B cell (primary cell): ENCODE results near the gene TSTD2. TPM values are rescaled to one million over a fixed set of nuclear protein-coding genes. Genes with fewer than 3 reads are reported as not detected.

Experiments
- ATAC-seq: fragments of 200-7000 bp; cut with Tn5 transposase; one replicate; pipeline ENCODE4 v1.10.0; 2021; ENCODE audit warnings: low read depth, mild to moderate bottlenecking, moderate number of reproducible peaks, moderate library complexity
- CTCF ChIA-PET: fragments of 350-600 bp; sonication (Branson Sonifier 250); formaldehyde crosslinking; loops from one replicate; lab custom pipeline; 2021; ENCODE audit warnings: antibody characterized with exemption, inconsistent platforms; lab: Charles Lee
- POLR2A ChIA-PET: fragments of 350-600 bp; sonication (Branson Sonifier 250); formaldehyde crosslinking; loops from one replicate; lab custom pipeline; 2021; ENCODE audit warnings: antibody characterized with exemption; lab: Charles Lee
- DNase-seq: peaks from one replicate; pipeline ENCODE4 v3.0.0; 2013
- H2AFZ ChIP-seq: 2 replicates; pipeline ENCODE4 v1.6.1; 2012; ENCODE audit warnings: mild to moderate bottlenecking, low read depth, low read length; ENCODE audit not compliant: insufficient read depth, poor library complexity, severe bottlenecking
- H3K27ac ChIP-seq, 2 donors: 1 replicate in 1 of 2; 2 replicates in 1 of 2; pipeline ENCODE4 v1.5.1; 2012 to 2013; ENCODE audit warnings: low read length in 2 of 2, mild to moderate bottlenecking in 2 of 2, moderate library complexity in 1 of 2
- H3K27me3 ChIP-seq, 4 experiments: fragments of 200-600 bp in 1 of 4; sonication (generic) in 1 of 4; replicated peaks in 1 of 4; 1 replicate in 2 of 4; 2 replicates in 2 of 4; pipeline versions ENCODE4 v1.6.1 to v1.7.0; 2013 to 2016; ENCODE audit warnings: low read length in 3 of 4, mild to moderate bottlenecking in 2 of 4, mixed read lengths in 1 of 4, moderate library complexity in 1 of 4; ENCODE audit not compliant: insufficient read depth in 4 of 4, control insufficient read depth in 3 of 4; ENCODE audit errors: control extremely low read depth in 1 of 4
- H3K36me3 ChIP-seq, 2 experiments: replicated peaks in 1 of 2; 1 replicate in 1 of 2; 2 replicates in 1 of 2; pipeline versions ENCODE4 v1.6.1 to v1.7.1; 2013; ENCODE audit warnings: low read length in 1 of 2; ENCODE audit not compliant: insufficient read depth in 2 of 2, control insufficient read depth in 1 of 2; ENCODE audit errors: control extremely low read depth in 1 of 2, extremely low read depth in 1 of 2
- H3K4me1 ChIP-seq, 2 donors: fragments of 200-600 bp in 1 of 2; sonication (generic) in 1 of 2; 1 replicate in 1 of 2; 2 replicates in 1 of 2; pipeline versions ENCODE4 v1.5.1 to v1.6.1; 2013 to 2017; ENCODE audit warnings: low read length in 2 of 2; ENCODE audit not compliant: control insufficient read depth in 2 of 2, insufficient read depth in 2 of 2
- H3K4me2 ChIP-seq: replicated peaks from 2 replicates; pipeline ENCODE3; 2012; ENCODE audit warnings: mild to moderate bottlenecking, low read depth, low read length; ENCODE audit not compliant: poor library complexity, severe bottlenecking
- H3K4me3 ChIP-seq, 5 experiments: fragments of 200-600 bp in 1 of 5; sonication (generic) in 1 of 5; 1 replicate in 3 of 5; 2 replicates in 2 of 5; pipeline versions ENCODE4 v1.5.1 to v1.7.0; 2011 to 2016; ENCODE audit warnings: low read length in 4 of 5, mild to moderate bottlenecking in 4 of 5, low read depth in 2 of 5, control low read depth in 1 of 5, moderate library complexity in 1 of 5; ENCODE audit not compliant: insufficient read depth in 1 of 5; ENCODE audit errors: control extremely low read depth in 1 of 5, extremely low read depth in 1 of 5
- H3K79me2 ChIP-seq: fragments of 200-600 bp; sonication (generic); one replicate; pipeline ENCODE4 v1.6.0; 2016; ENCODE audit warnings: low read length; ENCODE audit not compliant: control insufficient read depth, insufficient read depth
- H3K9ac ChIP-seq: fragments of 200-600 bp; sonication (generic); 2 replicates; pipeline ENCODE4 v1.6.1; 2017; ENCODE audit warnings: mild to moderate bottlenecking, low read length, moderate library complexity
- H3K9me3 ChIP-seq, 3 donors: one replicate each; pipeline versions ENCODE4 v1.6.1 to v1.7.1; 2013; ENCODE audit warnings: low read length in 2 of 3; ENCODE audit not compliant: control insufficient read depth in 2 of 3, insufficient read depth in 1 of 3; ENCODE audit errors: control extremely low read depth in 1 of 3
- H4K20me1 ChIP-seq: 2 replicates; pipeline ENCODE4 v1.6.0; 2012; ENCODE audit warnings: mild to moderate bottlenecking, low read length; ENCODE audit not compliant: insufficient read depth, control insufficient read depth, poor library complexity, severe bottlenecking
- H3K27ac Mint-ChIP-seq: one replicate; pipeline ENCODE4 v1.8.0; 2021; ENCODE audit warnings: mixed read lengths
- H3K27me3 Mint-ChIP-seq: one replicate; pipeline ENCODE4 v1.8.0; 2021; ENCODE audit warnings: mixed read lengths
- H3K4me1 Mint-ChIP-seq: one replicate; pipeline ENCODE4 v1.8.0; 2021; ENCODE audit warnings: mixed read lengths
- H3K4me3 Mint-ChIP-seq: one replicate; pipeline ENCODE4 v1.8.0; 2021; ENCODE audit warnings: mixed read lengths
- H3K9me3 Mint-ChIP-seq: one replicate; pipeline ENCODE4 v1.8.0; 2022; ENCODE audit warnings: mixed read lengths; ENCODE audit not compliant: insufficient read depth
- EZH2 ChIP-seq: IDR thresholded peaks from 2 replicates; pipeline ENCODE4 v1.6.1; 2012; ENCODE audit warnings: borderline replicate concordance, low read depth, mild to moderate bottlenecking, moderate library complexity, low read length; ENCODE audit not compliant: insufficient read depth, poor library complexity, severe bottlenecking
- WGBS: methylation state at CpG from one replicate; pipeline ENCODE4 v1.1.5; 2013; ENCODE audit warnings: missing lambda C conversion rate; ENCODE audit not compliant: insufficient coverage; 5-methylcytosine and 5-hydroxymethylcytosine counted together
- intact Hi-C: fragments of 100-400 bp; cut with micrococcal nuclease; formaldehyde crosslinking; loops from one replicate; pipeline ENCODE4 v1.10.0; 2022
- polyA plus RNA-seq: library from polyadenylated mRNA; depleted of rRNA; stranded (reverse); fragments of >200 nt; gene quantifications from 2 replicates; pipeline ENCODE4 v1.2.3, GENCODE V29; 2012
- total RNA-seq, 2 donors: library from RNA; stranded (reverse); fragments of 120-200 nt in 1 of 2; gene quantifications; 1 replicate in 1 of 2; 2 replicates in 1 of 2; pipeline versions ENCODE4 v1.2.3 to v1.2.4, GENCODE V29; 2013 to 2022
- TF ChIP-seq, protein P1 (sequence below): fragments of 200-600 bp; IDR thresholded peaks from one replicate; pipeline ENCODE4 v1.8.0; 2022; ENCODE audit warnings: antibody characterized with exemption, mild to moderate bottlenecking

The TSTD2 gene
- total and polyA plus RNA-seq, 2 donors (not counting 1 experiment from before 2014, with no cell fraction given): 12.7 to 29.2 TPM

DNA sequence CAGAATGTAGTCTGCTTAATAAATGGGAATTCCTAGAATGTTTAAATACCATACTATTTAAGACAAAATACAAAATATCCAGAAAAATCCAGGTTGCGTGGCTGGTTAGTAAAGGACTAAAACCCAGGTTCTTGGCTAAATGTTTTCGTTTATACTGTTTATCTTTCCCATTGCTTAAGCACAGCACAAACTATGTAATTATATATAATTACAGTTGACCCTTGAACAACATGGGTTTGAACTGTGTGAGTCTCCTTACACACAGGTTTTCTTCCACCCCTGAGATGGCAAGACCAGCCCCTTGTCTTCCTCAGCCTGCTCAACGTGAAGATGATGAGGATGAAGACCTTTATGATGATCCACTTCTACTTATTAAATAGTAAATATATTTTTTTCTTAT, 39.2 kb upstream of the TSTD2 start:
- no peaks in the 10 kb centered on the region for H3K79me2 ChIP-seq
- no peak overlapping the region for H3K4me3 Mint-ChIP-seq
- no peak overlapping the region for H2AFZ ChIP-seq
- CTCF ChIA-PET: no interaction called here
- H4K20me1 ChIP-seq: no peaks in the 10 kb centered on the region
- intact Hi-C loops: no loop called here
- no peaks in the 10 kb centered on the region for H3K9me3 Mint-ChIP-seq
- no peaks in the 10 kb centered on the region for H3K9me3 ChIP-seq
- H3K27ac ChIP-seq: no peak overlapping the region
- H3K4me1 Mint-ChIP-seq: no peaks in the 10 kb centered on the region
- no peak overlapping the region for H3K27ac Mint-ChIP-seq
- no CpG with 5 or more reads among the region's 3 CpGs for WGBS
- ATAC-seq (no peak), DNase-seq (no peak)
- no peaks in the 10 kb centered on the region for H3K27me3 Mint-ChIP-seq
- POLR2A ChIA-PET: no interaction called here
- no peak overlapping the region for H3K4me2 ChIP-seq
- TF ChIP-seq, protein P1, sequence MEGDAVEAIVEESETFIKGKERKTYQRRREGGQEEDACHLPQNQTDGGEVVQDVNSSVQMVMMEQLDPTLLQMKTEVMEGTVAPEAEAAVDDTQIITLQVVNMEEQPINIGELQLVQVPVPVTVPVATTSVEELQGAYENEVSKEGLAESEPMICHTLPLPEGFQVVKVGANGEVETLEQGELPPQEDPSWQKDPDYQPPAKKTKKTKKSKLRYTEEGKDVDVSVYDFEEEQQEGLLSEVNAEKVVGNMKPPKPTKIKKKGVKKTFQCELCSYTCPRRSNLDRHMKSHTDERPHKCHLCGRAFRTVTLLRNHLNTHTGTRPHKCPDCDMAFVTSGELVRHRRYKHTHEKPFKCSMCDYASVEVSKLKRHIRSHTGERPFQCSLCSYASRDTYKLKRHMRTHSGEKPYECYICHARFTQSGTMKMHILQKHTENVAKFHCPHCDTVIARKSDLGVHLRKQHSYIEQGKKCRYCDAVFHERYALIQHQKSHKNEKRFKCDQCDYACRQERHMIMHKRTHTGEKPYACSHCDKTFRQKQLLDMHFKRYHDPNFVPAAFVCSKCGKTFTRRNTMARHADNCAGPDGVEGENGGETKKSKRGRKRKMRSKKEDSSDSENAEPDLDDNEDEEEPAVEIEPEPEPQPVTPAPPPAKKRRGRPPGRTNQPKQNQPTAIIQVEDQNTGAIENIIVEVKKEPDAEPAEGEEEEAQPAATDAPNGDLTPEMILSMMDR: no peak
- TF ChIP-seq EZH2: no peak
- H3K4me1 ChIP-seq: no peaks in the 10 kb centered on the region
- H3K4me3 ChIP-seq: no peak overlapping the region
- peaks cover 4 to 92% of the 10 kb centered on the region in 2 experiments for H3K36me3 ChIP-seq
- H3K27me3 ChIP-seq: no peaks in the 10 kb centered on the region
- no peak overlapping the region for H3K9ac ChIP-seq

DNA sequence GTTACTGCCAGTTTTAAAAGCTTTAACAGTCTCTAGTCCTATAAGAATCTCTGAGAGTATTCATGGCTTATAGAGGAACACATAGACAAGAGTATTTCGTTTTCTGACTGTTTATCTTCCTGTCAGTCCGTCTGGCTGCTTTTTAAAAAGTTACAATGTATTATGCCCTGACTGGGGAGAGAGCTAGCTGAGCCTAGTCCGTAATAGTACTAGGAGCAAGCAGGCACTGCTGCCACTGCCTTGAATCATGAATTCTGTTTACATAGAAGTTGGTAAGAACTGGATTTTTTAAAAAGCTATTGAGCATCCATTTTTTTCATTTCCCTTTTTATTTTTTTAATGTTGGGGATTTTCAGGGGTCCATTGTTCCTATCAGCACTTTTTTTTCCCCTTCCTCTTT, 37.4 kb upstream of the TSTD2 start:
- peaks cover 2% of the 10 kb centered on the region for H3K4me1 Mint-ChIP-seq
- no peaks in the 10 kb centered on the region for H3K27me3 Mint-ChIP-seq
- intact Hi-C loops: no loop called here
- no peak for TF ChIP-seq EZH2
- no peak overlapping the region for H3K4me3 ChIP-seq
- ChIA-PET POLR2A (no interaction called here), CTCF (interaction anchor here (0.8 kb wide), 1 partner anchor 18 kb away, joined by 3 read pairs; no protein-coding TSS in a partner anchor)
- no peak overlapping the region for H3K27ac ChIP-seq
- H3K9me3 ChIP-seq: no peaks in the 10 kb centered on the region
- no peak overlapping the region for H3K4me3 Mint-ChIP-seq
- H3K27me3 ChIP-seq: no peaks in the 10 kb centered on the region
- DNase-seq: no peak
- H3K36me3 ChIP-seq: peaks cover 5 to 94% of the 10 kb centered on the region in 2 experiments
- ATAC-seq: no peak
- no peaks in the 10 kb centered on the region for H4K20me1 ChIP-seq
- no peak overlapping the region for H3K27ac Mint-ChIP-seq
- no peaks in the 10 kb centered on the region for H3K9me3 Mint-ChIP-seq
- no CpG with 5 or more reads among the region's 3 CpGs for WGBS
- no peaks in the 10 kb centered on the region for H3K79me2 ChIP-seq
- H3K4me2 ChIP-seq: no peak overlapping the region
- no peaks in the 10 kb centered on the region for H3K4me1 ChIP-seq
- H2AFZ ChIP-seq: no peak overlapping the region
- H3K9ac ChIP-seq: no peak overlapping the region
